MM.1S (cell line): ENCODE data around the gene ADAM11.

ENCODE experiments used
- DNase-seq: peaks from one replicate; pipeline ENCODE4 v3.0.0-alpha.2; 2015
- H2AFZ ChIP-seq: fragments of 300-600 bp; sonication (generic); 2 replicates; pipeline ENCODE4 v1.6.0; 2016; ENCODE audit warnings: antibody characterized with exemption, low read length
- H3F3A ChIP-seq: fragments of 300-600 bp; sonication (generic); 2 replicates; pipeline ENCODE4 v1.6.1; 2016; ENCODE audit warnings: mild to moderate bottlenecking, antibody characterized with exemption, low read length, moderate library complexity, mixed read lengths; ENCODE audit not compliant: insufficient read depth
- H3K27ac ChIP-seq: fragments of 300-600 bp; sonication (generic); 2 replicates; pipeline ENCODE4 v1.5.1; 2016; ENCODE audit warnings: mild to moderate bottlenecking, low read length
- H3K27me3 ChIP-seq: fragments of 300-600 bp; sonication (generic); replicated peaks from 2 replicates; pipeline ENCODE4 v1.6.0; 2016; ENCODE audit warnings: low read length; ENCODE audit not compliant: insufficient read depth
- H3K36me3 ChIP-seq: fragments of 300-600 bp; sonication (generic); replicated peaks from 2 replicates; pipeline ENCODE4 v1.6.1; 2016; ENCODE audit warnings: mild to moderate bottlenecking, low read length, mixed read lengths; ENCODE audit not compliant: insufficient read depth
- H3K4me1 ChIP-seq: fragments of 300-600 bp; sonication (generic); 2 replicates; pipeline ENCODE4 v1.6.1; 2016; ENCODE audit warnings: low read length, mixed read lengths
- H3K4me2 ChIP-seq: fragments of 300-600 bp; sonication (generic); 2 replicates; pipeline ENCODE4 v1.6.0; 2016; ENCODE audit warnings: low read depth, low read length
- H3K4me3 ChIP-seq: fragments of 300-600 bp; sonication (generic); 2 replicates; pipeline ENCODE4 v1.5.1; 2016; ENCODE audit warnings: low read length, mixed read lengths
- H3K79me2 ChIP-seq: fragments of 300-600 bp; sonication (generic); 2 replicates; pipeline ENCODE4 v1.6.1; 2016; ENCODE audit warnings: mixed run types, low read length, mixed read lengths
- H3K9ac ChIP-seq: fragments of 300-600 bp; sonication (generic); 2 replicates; pipeline ENCODE4 v1.6.1; 2016; ENCODE audit warnings: low read length, mixed read lengths
- H3K9me2 ChIP-seq: fragments of 300-600 bp; sonication (generic); replicated peaks from 2 replicates; pipeline ENCODE4 v1.6.1; 2016; ENCODE audit warnings: mild to moderate bottlenecking, low read length, mixed read lengths; ENCODE audit not compliant: insufficient read depth
- H3K9me3 ChIP-seq: fragments of 300-600 bp; sonication (generic); replicated peaks from 2 replicates; pipeline ENCODE4 v1.6.1; 2016; ENCODE audit warnings: mild to moderate bottlenecking, low read length, mixed read lengths; ENCODE audit not compliant: insufficient read depth
- H4K20me1 ChIP-seq: fragments of 300-600 bp; sonication (generic); 2 replicates; pipeline ENCODE4 v1.6.1; 2016; ENCODE audit warnings: mild to moderate bottlenecking, low read length, moderate library complexity, mixed read lengths; ENCODE audit not compliant: insufficient read depth
- EZH2 ChIP-seq: fragments of 300-600 bp; sonication (generic); optimal IDR thresholded peaks from 2 replicates; pipeline ENCODE3; 2017; ENCODE audit warnings: low read depth, mild to moderate bottlenecking, antibody characterized with exemption, low read length, mixed read lengths
- EZH2phosphoT487 ChIP-seq: fragments of 300-600 bp; sonication (generic); IDR thresholded peaks from 2 replicates; pipeline ENCODE4 v1.6.1; 2018; ENCODE audit warnings: antibody characterized with exemption, low read length
- TF ChIP-seq, protein P1 (sequence below): fragments of 300-600 bp; sonication (generic); IDR thresholded peaks from 2 replicates; pipeline ENCODE4 v1.5.1; 2016; ENCODE audit warnings: antibody characterized with exemption, low read length, mixed read lengths

Gene ADAM11

GRCh38 chr17:44795928-44796327 lies 37.1 kb downstream of the ADAM11 start:
- H3K4me2 ChIP-seq: no peak overlapping the region
- no peaks in the 10 kb centered on the region for H4K20me1 ChIP-seq
- DNase-seq: no peak
- no peaks in the 10 kb centered on the region for H3K9me3 ChIP-seq
- no peaks in the 10 kb centered on the region for H3K36me3 ChIP-seq
- H3K9me2 ChIP-seq: no peaks in the 10 kb centered on the region
- no peak overlapping the region for H3K9ac ChIP-seq
- no peaks in the 10 kb centered on the region for H3F3A ChIP-seq
- H3K27ac ChIP-seq: no peak overlapping the region
- no peak for TF ChIP-seq EZH2phosphoT487
- no peak for TF ChIP-seq EZH2
- TF ChIP-seq, protein P1, sequence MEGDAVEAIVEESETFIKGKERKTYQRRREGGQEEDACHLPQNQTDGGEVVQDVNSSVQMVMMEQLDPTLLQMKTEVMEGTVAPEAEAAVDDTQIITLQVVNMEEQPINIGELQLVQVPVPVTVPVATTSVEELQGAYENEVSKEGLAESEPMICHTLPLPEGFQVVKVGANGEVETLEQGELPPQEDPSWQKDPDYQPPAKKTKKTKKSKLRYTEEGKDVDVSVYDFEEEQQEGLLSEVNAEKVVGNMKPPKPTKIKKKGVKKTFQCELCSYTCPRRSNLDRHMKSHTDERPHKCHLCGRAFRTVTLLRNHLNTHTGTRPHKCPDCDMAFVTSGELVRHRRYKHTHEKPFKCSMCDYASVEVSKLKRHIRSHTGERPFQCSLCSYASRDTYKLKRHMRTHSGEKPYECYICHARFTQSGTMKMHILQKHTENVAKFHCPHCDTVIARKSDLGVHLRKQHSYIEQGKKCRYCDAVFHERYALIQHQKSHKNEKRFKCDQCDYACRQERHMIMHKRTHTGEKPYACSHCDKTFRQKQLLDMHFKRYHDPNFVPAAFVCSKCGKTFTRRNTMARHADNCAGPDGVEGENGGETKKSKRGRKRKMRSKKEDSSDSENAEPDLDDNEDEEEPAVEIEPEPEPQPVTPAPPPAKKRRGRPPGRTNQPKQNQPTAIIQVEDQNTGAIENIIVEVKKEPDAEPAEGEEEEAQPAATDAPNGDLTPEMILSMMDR: no peak
- H2AFZ ChIP-seq: no peak overlapping the region
- H3K79me2 ChIP-seq: no peaks in the 10 kb centered on the region
- H3K4me3 ChIP-seq: no peak overlapping the region
- peaks cover 8% of the 10 kb centered on the region; the same call in 1 of the 2 replicates for H3K4me1 ChIP-seq
- H3K27me3 ChIP-seq: no peaks in the 10 kb centered on the region

GRCh38 chr17:44796731-44797130 lies 37.9 kb downstream of the ADAM11 start:
- no peaks in the 10 kb centered on the region for H3K27me3 ChIP-seq
- no peaks in the 10 kb centered on the region for H3F3A ChIP-seq
- no peak overlapping the region for H3K4me2 ChIP-seq
- no peaks in the 10 kb centered on the region for H3K79me2 ChIP-seq
- H3K9ac ChIP-seq: no peak overlapping the region
- no peaks in the 10 kb centered on the region for H3K36me3 ChIP-seq
- TF ChIP-seq EZH2phosphoT487 (no peak), EZH2 (no peak)
- TF ChIP-seq, protein P1: no peak
- no peaks in the 10 kb centered on the region for H3K9me3 ChIP-seq
- no peak for DNase-seq
- H3K27ac ChIP-seq: no peak overlapping the region
- H3K4me1 ChIP-seq: peaks cover 8% of the 10 kb centered on the region; the same call in 1 of the 2 replicates
- no peaks in the 10 kb centered on the region for H3K9me2 ChIP-seq
- H2AFZ ChIP-seq: no peak overlapping the region
- H4K20me1 ChIP-seq: no peaks in the 10 kb centered on the region
- H3K4me3 ChIP-seq: no peak overlapping the region

DNA sequence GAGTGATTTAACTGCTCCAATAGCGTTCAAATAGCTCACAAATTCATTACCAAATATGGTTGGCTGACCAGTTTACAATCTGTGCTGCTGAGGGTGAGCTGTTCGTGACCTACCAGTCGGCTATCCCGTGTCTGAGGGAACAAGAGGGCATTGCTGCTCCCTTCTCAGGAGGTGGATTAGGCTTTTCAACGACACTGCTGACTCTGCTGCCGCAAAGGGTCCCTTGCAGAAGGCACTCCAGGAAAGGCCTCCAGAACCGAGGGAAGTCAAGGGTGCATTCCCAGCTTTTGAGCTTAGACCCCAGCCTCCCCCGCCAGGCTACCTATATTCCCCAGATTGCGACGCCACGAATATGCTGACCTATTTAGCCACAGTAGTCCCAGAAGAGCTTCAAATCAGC lies 39.0 kb downstream of the ADAM11 start:
- H3K4me3 ChIP-seq: no peak overlapping the region
- no peak overlapping the region for H2AFZ ChIP-seq
- no peaks in the 10 kb centered on the region for H3F3A ChIP-seq
- H3K9me3 ChIP-seq: no peaks in the 10 kb centered on the region
- no peaks in the 10 kb centered on the region for H3K9me2 ChIP-seq
- H3K27me3 ChIP-seq: no peaks in the 10 kb centered on the region
- H3K9ac ChIP-seq: no peak overlapping the region
- H3K4me1 ChIP-seq: peaks cover 8% of the 10 kb centered on the region; the same call in 1 of the 2 replicates
- no peak for TF ChIP-seq EZH2
- TF ChIP-seq, protein P1: no peak
- TF ChIP-seq EZH2phosphoT487: no peak
- no peaks in the 10 kb centered on the region for H3K79me2 ChIP-seq
- no peaks in the 10 kb centered on the region for H4K20me1 ChIP-seq
- no peak overlapping the region for H3K27ac ChIP-seq
- H3K36me3 ChIP-seq: no peaks in the 10 kb centered on the region
- no peak for DNase-seq
- no peak overlapping the region for H3K4me2 ChIP-seq
